HG03469 (cell line): ENCODE results near the gene STYXL1.

Experiments
- ATAC-seq: cut with Tn5 transposase; IDR thresholded peaks from one replicate; pipeline ENCODE4 v1.9.1; 2021; ENCODE audit warnings: mild to moderate bottlenecking, moderate library complexity, moderate number of reproducible peaks; ENCODE audit not compliant: unreplicated experiment

The STYXL1 gene

GRCh38 chr7:75995052-75995471, 52.7 kb downstream of the STYXL1 start:
- ATAC-seq = no peak

GRCh38 chr7:75994388-75995051, 53.3 kb downstream of the STYXL1 start, which contains the start of gene TMEM120A:
Gene TMEM120A, minus strand, starts transcription at chr7:75994595. Its CDS starts 25 bp downstream, at chr7:75994570.
- ATAC-seq = peak; percentile 89

GRCh38 chr7:75993689-75994387, 54.0 kb downstream of the STYXL1 start:
- no peak for ATAC-seq

- no peak for ATAC-seq
These were observed 55.6 kb downstream of the STYXL1 start for GRCh38 chr7:75992083-75992755.

DNA sequence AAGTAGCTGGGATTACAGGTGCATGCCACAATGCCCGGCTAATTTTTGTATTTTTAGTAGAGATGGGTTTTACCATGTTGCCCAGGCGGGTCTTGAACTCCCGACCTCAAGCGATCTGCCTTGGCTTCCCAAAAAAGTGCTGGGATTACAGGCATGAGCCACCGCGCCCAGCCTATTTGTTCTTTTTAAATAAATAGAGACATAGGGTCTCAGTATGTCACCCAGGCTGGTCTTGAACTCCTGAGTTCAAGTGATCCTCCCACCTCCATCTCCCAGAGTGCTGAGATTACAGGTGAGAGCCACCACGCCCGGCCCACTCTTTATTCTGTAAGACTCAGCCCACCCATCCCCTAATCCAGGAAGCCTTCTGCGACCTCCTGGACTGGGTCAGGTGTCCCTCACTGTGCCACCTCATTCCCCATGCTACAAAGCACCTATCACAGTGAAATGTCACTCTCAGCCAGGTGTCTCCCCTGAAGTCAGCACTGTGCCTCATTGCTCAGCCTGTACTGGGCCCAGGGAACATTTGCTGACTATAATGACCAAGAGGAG, 56.2 kb downstream of the STYXL1 start:
- ATAC-seq = no peak

- ATAC-seq = no peak
These were observed 58.1 kb downstream of the STYXL1 start for GRCh38 chr7:75989500-75990388.

DNA sequence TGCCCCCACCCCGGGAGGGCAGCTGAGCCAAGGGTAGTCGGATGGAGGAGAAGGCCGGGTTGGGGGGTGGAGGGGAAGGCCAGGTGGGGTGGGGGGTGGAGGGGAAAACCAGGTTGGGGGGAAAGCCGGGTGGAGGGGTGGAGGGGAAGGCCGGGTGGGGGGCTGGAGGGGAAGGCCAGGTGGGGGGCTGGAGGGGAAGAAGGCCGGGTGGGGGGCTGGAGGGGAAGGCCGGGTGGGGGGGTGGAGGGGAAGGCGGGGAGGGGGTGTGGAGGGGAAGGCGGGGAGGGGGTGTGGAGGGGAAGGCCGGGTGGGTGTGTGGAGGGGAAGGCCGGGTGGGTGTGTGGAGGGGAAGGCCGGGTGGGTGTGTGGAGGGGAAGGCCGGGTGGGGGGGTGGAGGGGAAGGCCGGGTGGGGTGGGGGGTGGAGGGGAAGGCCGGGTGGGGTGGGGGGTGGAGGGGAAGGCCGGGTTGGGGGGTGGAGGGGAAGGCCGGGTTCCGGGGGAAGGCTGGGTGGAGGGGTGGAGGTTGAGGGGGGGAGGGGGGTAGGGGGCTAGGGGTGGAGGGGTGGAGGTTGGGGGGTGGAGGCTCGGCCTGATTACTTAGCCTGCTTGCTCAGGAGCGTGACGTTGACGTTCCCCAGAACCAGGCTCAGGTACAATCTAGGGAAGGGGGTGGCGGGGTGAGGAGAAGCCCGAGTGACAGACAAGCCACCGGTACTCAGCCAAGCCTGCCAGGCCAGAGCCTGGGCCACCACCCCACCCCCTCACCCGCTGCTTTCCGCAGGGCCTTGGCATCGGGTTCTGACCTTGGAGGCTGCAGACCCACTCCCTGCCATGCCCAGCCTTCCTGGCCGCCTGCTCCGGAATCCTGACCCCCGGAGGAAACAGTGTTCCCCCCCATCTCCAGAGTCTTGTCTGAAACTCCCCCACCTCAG, 59.0 kb downstream of the STYXL1 start:
- ATAC-seq = no peak

- no peak for ATAC-seq
These were observed 59.8 kb downstream of the STYXL1 start for GRCh38 chr7:75987805-75988567.

DNA sequence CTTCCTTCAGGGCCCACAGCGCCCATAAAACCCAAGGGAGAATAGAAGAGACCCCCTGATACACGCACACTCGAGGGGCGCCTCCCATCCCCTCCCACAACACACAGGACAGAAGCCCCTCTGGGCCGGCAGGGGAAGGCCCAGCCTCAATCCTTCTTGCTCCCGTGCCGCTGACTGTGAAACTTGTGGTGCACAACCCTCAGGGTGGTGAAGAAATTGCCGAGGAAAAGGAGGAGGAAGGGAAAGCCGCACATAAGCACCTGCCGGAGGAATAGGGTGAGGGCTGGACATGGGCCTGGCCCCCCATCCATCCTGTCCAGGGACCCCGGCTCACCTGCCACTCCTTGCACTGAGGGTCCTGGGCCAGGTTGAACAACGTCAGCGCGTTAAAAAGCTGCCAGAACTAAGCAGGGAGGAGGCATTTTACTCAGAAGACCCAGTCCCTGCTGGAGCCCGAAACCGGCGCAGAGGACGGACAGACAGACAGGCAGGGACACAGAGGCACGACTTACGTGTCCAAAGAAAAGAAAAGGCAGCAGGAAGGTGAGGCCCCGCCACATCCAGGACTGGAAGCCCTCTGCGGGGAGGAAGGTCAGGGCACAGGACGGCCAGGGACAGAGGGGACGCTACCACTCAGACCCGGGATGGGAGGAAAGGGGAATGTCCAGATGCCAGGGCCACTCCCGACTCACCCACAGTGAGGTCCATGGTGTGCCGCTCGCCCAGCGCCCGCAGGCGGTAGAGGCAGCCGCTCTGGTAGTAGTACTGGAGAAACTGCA, 60.6 kb downstream of the STYXL1 start:
- ATAC-seq = no peak

- ATAC-seq = no peak
These were observed 61.5 kb downstream of the STYXL1 start for GRCh38 chr7:75986147-75986781.

- ATAC-seq = no peak
These were observed 62.2 kb downstream of the STYXL1 start for GRCh38 chr7:75985518-75986146.

- ATAC-seq = no peak
These were observed 62.7 kb downstream of the STYXL1 start for GRCh38 chr7:75985009-75985517.

- no peak for ATAC-seq
These were observed 63.4 kb downstream of the STYXL1 start for GRCh38 chr7:75984130-75985008.

- ATAC-seq = no peak
These were observed 64.2 kb downstream of the STYXL1 start for GRCh38 chr7:75983471-75984129.

DNA sequence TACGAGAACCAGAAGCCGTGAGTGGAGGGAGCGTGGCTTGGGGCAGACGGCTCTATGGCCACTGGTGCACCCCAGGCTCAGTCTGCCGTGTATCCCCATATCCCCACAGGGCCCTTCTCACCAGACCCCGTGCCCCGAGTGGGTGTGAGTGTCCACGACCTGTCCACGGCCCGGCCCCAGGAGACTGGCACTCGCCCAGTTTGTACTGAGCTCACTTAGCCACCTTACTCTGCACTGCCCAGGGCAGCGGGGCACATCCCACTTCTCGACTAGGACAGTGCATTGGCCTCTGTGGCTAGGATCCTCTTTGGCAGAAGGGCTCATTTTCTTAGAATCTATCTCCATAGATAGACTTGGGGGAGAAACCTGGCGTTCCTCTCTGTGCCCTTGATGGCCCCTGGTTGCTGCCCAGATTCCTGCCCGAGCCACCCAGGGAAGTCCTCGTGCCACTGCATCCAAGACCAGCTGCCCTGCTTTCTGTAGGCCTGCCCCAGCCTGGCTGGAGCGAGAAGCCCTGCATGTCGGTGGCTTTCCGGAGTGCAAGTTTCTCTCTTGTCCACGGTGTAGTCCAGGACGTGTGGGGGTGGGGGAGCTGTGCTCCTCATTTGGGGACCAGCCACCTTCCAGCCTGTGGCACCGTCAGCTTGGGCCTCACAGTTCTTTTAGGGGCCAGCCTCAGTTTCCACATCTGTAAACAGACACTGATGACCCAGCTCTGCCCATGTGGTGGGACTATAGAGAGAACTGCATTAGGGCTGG, 65.3 kb downstream of the STYXL1 start:
- no peak for ATAC-seq
